Prostate gland (tissue), 2 donors: Measurements from ENCODE around the gene GLG1. TPM values are rescaled to one million over a fixed set of nuclear protein-coding genes. Genes with fewer than 3 reads are reported as not detected.

Experiments
- DNase-seq: peaks from one replicate; pipeline ENCODE4 v3.0.0-alpha.2; 2019; ENCODE audit warnings: low spot score
- H3K27ac ChIP-seq, 2 donors: fragments of 200-600 bp; sonication (generic); 2 replicates each; pipeline ENCODE4 v1.5.1; 2017 to 2019
- H3K27me3 ChIP-seq: fragments of 200-600 bp; sonication (generic); replicated peaks from 2 replicates; pipeline ENCODE4 v1.5.1; 2019; ENCODE audit not compliant: insufficient read depth
- H3K36me3 ChIP-seq, 2 donors: fragments of 200-600 bp; sonication (generic); 1 replicate in 1 of 2; 2 replicates in 1 of 2; pipeline versions ENCODE4 v1.5.1 to v1.8.1; 2017 to 2019
- H3K4me1 ChIP-seq: fragments of 200-600 bp; sonication (generic); replicated peaks from 2 replicates; pipeline ENCODE4 v1.5.1; 2019
- H3K4me3 ChIP-seq, 2 donors: fragments of 200-600 bp; sonication (generic); 2 replicates each; pipeline ENCODE4 v1.5.1; 2017 to 2019
- H3K9me3 ChIP-seq: fragments of 200-600 bp; sonication (generic); 2 replicates; pipeline ENCODE4 v1.5.1; 2017
- POLR2A ChIP-seq: fragments of 450-650 bp; IDR thresholded peaks from one replicate; pipeline ENCODE4 v1.6.1; 2016; ENCODE audit warnings: antibody characterized with exemption, mild to moderate bottlenecking
- POLR2AphosphoS5 ChIP-seq: sonication (generic); formaldehyde crosslinking; IDR thresholded peaks from one replicate; pipeline ENCODE4 v1.6.1; 2017; ENCODE audit warnings: antibody characterized with exemption
- WGBS: methylation state at CpG from one replicate; pipeline ENCODE4 v1.1.5; 2018; 5-methylcytosine and 5-hydroxymethylcytosine counted together
- intact Hi-C: fragments of 100-400 bp; cut with DNase I; formaldehyde crosslinking; loops from one replicate; pipeline ENCODE4 v1.14.2; 2022
- total RNA-seq, 2 donors: library from RNA; depleted of rRNA; stranded (reverse); fragments of >200 nt; gene quantifications; one replicate each; pipeline ENCODE4 v1.1.0, GENCODE V29; 2016
- TF ChIP-seq, protein P1 (sequence below), 4 experiments: fragments of 200-600 bp in 2 of 4; fragments of 450-650 bp in 2 of 4; sonication (generic) in 2 of 4; IDR thresholded peaks; 1 replicate in 3 of 4; 2 replicates in 1 of 4; pipeline ENCODE4 v1.5.1; 2016 to 2019; ENCODE audit warnings: antibody characterized with exemption in 4 of 4, mild to moderate bottlenecking in 2 of 4, moderate library complexity in 2 of 4

Gene GLG1
- total RNA-seq, 2 donors from 2014 or later, result 135 to 189 TPM

- 75% methylated on average over 7 of the region's 7 CpGs for WGBS
- intact Hi-C loops, result no loop called here
- no peaks in the 10 kb centered on the region for H3K4me1 ChIP-seq
- no peaks in the 10 kb centered on the region for H3K27me3 ChIP-seq
- TF ChIP-seq POLR2AphosphoS5, result no peak
- TF ChIP-seq, protein P1, sequence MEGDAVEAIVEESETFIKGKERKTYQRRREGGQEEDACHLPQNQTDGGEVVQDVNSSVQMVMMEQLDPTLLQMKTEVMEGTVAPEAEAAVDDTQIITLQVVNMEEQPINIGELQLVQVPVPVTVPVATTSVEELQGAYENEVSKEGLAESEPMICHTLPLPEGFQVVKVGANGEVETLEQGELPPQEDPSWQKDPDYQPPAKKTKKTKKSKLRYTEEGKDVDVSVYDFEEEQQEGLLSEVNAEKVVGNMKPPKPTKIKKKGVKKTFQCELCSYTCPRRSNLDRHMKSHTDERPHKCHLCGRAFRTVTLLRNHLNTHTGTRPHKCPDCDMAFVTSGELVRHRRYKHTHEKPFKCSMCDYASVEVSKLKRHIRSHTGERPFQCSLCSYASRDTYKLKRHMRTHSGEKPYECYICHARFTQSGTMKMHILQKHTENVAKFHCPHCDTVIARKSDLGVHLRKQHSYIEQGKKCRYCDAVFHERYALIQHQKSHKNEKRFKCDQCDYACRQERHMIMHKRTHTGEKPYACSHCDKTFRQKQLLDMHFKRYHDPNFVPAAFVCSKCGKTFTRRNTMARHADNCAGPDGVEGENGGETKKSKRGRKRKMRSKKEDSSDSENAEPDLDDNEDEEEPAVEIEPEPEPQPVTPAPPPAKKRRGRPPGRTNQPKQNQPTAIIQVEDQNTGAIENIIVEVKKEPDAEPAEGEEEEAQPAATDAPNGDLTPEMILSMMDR (IDR thresholded peaks at IDR 0.05), result no peak
- TF ChIP-seq POLR2A, result no peak
- no peak overlapping the region for H3K4me3 ChIP-seq
- H3K9me3 ChIP-seq, result no peaks in the 10 kb centered on the region
- DNase-seq, result no peak
- H3K36me3 ChIP-seq, result peaks cover 4 to 11% of the 10 kb centered on the region in 2 donors
- no peak overlapping the region for H3K27ac ChIP-seq
These were observed 146.4 kb downstream of the GLG1 start for GRCh38 chr16:74460542-74460941.

DNA sequence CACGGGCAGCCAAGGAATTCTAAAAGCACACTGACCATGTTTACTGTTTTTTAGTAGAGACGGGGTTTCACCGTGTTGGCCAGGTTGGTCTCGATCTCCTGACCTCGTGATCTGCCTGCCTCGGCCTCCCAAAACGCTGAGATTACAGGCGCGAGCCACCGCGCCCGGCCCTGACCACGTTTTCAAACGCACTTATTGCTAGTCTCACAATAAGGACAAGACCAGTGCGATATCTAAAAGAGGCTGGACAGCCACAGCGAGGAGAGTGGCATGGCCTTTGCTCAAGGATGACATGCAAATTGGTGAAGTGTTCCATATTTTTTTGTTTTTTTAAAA is 150.7 kb downstream of the GLG1 start:
- intact Hi-C loops, result no loop called here
- no peaks in the 10 kb centered on the region for H3K4me1 ChIP-seq
- H3K36me3 ChIP-seq, result peaks cover 4 to 13% of the 10 kb centered on the region in 2 donors
- H3K4me3 ChIP-seq, result no peak overlapping the region
- H3K27ac ChIP-seq, result no peak overlapping the region
- H3K9me3 ChIP-seq, result no peaks in the 10 kb centered on the region
- whole genome bisulfite sequencing, result 95% methylated on average over 16 of the region's 16 CpGs
- TF ChIP-seq POLR2AphosphoS5, result no peak
- TF ChIP-seq POLR2A, result no peak
- TF ChIP-seq, protein P1 (IDR thresholded peaks at IDR 0.05), result no peak
- H3K27me3 ChIP-seq, result no peaks in the 10 kb centered on the region
- DNase-seq, result no peak

GRCh38 chr16:74455619-74456289 is 151.2 kb downstream of the GLG1 start:
- 88% methylated on average over 10 of the region's 10 CpGs for WGBS
- TF ChIP-seq POLR2AphosphoS5 (no peak), POLR2A (no peak)
- TF ChIP-seq, protein P1 (IDR thresholded peaks at IDR 0.05), result no peak
- peaks cover 4 to 14% of the 10 kb centered on the region in 2 donors for H3K36me3 ChIP-seq
- no peak overlapping the region for H3K27ac ChIP-seq
- no peak overlapping the region for H3K4me3 ChIP-seq
- H3K4me1 ChIP-seq, result no peaks in the 10 kb centered on the region
- H3K9me3 ChIP-seq, result no peaks in the 10 kb centered on the region
- DNase-seq, result no peak
- no peaks in the 10 kb centered on the region for H3K27me3 ChIP-seq
- intact Hi-C loops, result no loop called here

- 80% methylated on average over 7 of the region's 7 CpGs for WGBS
- no peaks in the 10 kb centered on the region for H3K4me1 ChIP-seq
- intact Hi-C loops, result no loop called here
- no peak overlapping the region for H3K27ac ChIP-seq
- no peak for DNase-seq
- H3K27me3 ChIP-seq, result no peaks in the 10 kb centered on the region
- H3K4me3 ChIP-seq, result no peak overlapping the region
- TF ChIP-seq POLR2A (no peak), POLR2AphosphoS5 (no peak)
- TF ChIP-seq, protein P1 (IDR thresholded peaks at IDR 0.05), result no peak
- H3K36me3 ChIP-seq, result peaks cover 4 to 14% of the 10 kb centered on the region in 2 donors
- no peaks in the 10 kb centered on the region for H3K9me3 ChIP-seq
These were observed 151.7 kb downstream of the GLG1 start for GRCh38 chr16:74455213-74455612.
